ENCODE data around the gene SLCO2B1. TPM values are rescaled to one million over a fixed set of nuclear protein-coding genes. Genes with fewer than 3 reads are reported as not detected.

Gene SLCO2B1
- total RNA-seq, 1 experiment from 2014 or later = 0.57 TPM

DNA sequence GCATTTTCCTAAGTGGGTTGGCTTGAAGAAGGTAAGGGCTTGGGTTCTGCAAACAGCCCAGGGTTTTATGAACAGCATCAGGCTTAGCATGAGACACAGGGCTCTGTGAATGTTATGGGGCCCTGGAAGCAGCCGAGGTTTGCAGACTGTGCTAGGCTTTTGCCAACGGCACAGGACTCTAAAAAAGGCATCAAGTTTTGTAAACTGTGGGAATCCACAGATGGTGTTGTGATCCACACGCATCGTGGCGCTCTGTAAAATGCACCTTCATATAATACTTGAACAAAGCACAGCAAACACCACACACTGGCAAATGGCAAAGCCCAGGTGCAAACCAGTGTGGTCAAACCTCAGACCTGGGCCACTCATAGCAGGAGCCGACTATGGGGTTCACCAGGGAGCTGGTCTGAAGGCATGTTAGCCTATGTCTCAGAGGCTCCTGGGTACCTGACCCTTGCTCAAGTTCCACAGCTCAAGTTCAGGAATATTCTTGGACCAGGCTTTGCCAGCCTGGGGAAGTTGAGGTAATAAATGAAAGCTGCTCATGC, 2.4 kb upstream of the SLCO2B1 start (continued):
- TF ChIP-seq, protein P1, sequence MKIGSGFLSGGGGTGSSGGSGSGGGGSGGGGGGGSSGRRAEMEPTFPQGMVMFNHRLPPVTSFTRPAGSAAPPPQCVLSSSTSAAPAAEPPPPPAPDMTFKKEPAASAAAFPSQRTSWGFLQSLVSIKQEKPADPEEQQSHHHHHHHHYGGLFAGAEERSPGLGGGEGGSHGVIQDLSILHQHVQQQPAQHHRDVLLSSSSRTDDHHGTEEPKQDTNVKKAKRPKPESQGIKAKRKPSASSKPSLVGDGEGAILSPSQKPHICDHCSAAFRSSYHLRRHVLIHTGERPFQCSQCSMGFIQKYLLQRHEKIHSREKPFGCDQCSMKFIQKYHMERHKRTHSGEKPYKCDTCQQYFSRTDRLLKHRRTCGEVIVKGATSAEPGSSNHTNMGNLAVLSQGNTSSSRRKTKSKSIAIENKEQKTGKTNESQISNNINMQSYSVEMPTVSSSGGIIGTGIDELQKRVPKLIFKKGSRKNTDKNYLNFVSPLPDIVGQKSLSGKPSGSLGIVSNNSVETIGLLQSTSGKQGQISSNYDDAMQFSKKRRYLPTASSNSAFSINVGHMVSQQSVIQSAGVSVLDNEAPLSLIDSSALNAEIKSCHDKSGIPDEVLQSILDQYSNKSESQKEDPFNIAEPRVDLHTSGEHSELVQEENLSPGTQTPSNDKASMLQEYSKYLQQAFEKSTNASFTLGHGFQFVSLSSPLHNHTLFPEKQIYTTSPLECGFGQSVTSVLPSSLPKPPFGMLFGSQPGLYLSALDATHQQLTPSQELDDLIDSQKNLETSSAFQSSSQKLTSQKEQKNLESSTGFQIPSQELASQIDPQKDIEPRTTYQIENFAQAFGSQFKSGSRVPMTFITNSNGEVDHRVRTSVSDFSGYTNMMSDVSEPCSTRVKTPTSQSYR (CRISPR knock-in tag; IDR thresholded peaks at IDR 0.05) = no peak
- TF ChIP-seq FOXJ3 (CRISPR knock-in tag; IDR thresholded peaks at IDR 0.05; ENCODE audit: borderline replicate concordance) = no peak
- TF ChIP-seq, protein P2, sequence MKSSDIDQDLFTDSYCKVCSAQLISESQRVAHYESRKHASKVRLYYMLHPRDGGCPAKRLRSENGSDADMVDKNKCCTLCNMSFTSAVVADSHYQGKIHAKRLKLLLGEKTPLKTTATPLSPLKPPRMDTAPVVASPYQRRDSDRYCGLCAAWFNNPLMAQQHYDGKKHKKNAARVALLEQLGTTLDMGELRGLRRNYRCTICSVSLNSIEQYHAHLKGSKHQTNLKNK (CRISPR knock-in tag; IDR thresholded peaks at IDR 0.05) = no peak
- no peak for TF ChIP-seq GRHL2 (CRISPR knock-in tag; IDR thresholded peaks at IDR 0.05; ENCODE audit: insufficient replicate concordance, severe bottlenecking)
- TF ChIP-seq NFE2L1 (CRISPR knock-in tag; IDR thresholded peaks at IDR 0.05) = no peak
- no peak for TF ChIP-seq IRF2 (CRISPR knock-in tag; IDR thresholded peaks at IDR 0.05; ENCODE audit: borderline replicate concordance, low read depth)
- TF ChIP-seq EMX1 (CRISPR knock-in tag; IDR thresholded peaks at IDR 0.05) = no peak
- TF ChIP-seq, protein P3, sequence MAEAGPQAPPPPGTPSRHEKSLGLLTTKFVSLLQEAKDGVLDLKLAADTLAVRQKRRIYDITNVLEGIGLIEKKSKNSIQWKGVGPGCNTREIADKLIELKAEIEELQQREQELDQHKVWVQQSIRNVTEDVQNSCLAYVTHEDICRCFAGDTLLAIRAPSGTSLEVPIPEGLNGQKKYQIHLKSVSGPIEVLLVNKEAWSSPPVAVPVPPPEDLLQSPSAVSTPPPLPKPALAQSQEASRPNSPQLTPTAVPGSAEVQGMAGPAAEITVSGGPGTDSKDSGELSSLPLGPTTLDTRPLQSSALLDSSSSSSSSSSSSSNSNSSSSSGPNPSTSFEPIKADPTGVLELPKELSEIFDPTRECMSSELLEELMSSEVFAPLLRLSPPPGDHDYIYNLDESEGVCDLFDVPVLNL (CRISPR knock-in tag; IDR thresholded peaks at IDR 0.05; ENCODE audit: borderline replicate concordance, low read depth) = no peak
- TF ChIP-seq KAT7 (CRISPR knock-in tag; IDR thresholded peaks at IDR 0.05; ENCODE audit: borderline replicate concordance) = no peak
- TF ChIP-seq, protein P4, sequence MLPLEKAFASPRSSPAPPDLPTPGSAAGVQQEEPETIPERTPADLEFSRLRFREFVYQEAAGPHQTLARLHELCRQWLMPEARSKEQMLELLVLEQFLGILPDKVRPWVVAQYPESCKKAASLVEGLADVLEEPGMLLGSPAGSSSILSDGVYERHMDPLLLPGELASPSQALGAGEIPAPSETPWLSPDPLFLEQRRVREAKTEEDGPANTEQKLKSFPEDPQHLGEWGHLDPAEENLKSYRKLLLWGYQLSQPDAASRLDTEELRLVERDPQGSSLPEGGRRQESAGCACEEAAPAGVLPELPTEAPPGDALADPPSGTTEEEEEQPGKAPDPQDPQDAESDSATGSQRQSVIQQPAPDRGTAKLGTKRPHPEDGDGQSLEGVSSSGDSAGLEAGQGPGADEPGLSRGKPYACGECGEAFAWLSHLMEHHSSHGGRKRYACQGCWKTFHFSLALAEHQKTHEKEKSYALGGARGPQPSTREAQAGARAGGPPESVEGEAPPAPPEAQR (CRISPR knock-in tag; IDR thresholded peaks at IDR 0.05) = no peak

DNA sequence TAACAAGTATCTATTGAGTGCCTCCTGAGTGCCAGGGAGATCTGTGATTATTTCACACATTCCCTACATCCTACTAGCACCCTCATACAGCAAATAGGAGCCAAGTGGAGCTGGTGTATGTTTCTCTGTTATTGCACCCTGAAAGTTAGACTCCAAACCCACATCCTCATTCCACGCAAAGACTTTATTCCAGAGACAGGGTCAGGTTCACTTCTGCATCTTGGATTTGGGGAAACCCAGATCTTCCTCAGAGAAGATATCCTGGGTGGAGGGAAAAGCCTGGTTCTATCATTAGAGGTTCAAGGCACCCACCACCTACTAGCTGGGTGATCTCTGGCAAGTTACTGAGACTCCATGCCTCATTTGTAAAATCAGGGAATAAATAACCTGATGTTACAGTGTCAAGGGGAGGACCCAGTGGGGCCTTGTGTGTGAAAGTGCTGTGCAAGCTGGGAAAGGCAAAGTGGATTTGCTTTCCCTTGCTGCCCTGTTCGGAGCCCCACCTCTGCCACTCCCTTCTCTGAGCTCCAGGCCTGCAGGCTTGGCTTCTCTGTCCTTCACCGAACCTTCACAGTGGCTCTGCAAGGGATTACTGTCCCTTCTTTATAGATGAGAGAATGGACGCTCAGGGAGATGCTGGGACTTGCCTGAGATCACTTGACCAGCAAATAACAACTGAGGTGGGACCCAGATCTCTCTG, 991 bp upstream of the SLCO2B1 start:
- H3K9me3 Mint-ChIP-seq = no peaks in the 10 kb centered on the region
- CTCF ChIA-PET = interaction anchor here (0.7 to 3.7 kb wide), 4 partner anchors 8 to 91 kb away, joined by 3 to 27 read pairs (median 10); no protein-coding TSS in a partner anchor
- no peak for TF ChIP-seq ZNF416 (CRISPR knock-in tag; IDR thresholded peaks at IDR 0.05)
- TF ChIP-seq, protein P5, sequence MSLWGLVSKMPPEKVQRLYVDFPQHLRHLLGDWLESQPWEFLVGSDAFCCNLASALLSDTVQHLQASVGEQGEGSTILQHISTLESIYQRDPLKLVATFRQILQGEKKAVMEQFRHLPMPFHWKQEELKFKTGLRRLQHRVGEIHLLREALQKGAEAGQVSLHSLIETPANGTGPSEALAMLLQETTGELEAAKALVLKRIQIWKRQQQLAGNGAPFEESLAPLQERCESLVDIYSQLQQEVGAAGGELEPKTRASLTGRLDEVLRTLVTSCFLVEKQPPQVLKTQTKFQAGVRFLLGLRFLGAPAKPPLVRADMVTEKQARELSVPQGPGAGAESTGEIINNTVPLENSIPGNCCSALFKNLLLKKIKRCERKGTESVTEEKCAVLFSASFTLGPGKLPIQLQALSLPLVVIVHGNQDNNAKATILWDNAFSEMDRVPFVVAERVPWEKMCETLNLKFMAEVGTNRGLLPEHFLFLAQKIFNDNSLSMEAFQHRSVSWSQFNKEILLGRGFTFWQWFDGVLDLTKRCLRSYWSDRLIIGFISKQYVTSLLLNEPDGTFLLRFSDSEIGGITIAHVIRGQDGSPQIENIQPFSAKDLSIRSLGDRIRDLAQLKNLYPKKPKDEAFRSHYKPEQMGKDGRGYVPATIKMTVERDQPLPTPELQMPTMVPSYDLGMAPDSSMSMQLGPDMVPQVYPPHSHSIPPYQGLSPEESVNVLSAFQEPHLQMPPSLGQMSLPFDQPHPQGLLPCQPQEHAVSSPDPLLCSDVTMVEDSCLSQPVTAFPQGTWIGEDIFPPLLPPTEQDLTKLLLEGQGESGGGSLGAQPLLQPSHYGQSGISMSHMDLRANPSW (CRISPR knock-in tag; conservative IDR thresholded peaks at IDR 0.05; ENCODE audit: low read depth) = no peak
- no peak for TF ChIP-seq SOX15 (CRISPR knock-in tag; IDR thresholded peaks at IDR 0.05)
- TF ChIP-seq SMAD3 (CRISPR knock-in tag; IDR thresholded peaks at IDR 0.05; ENCODE audit: borderline replicate concordance) = no peak
- TF ChIP-seq ZNF219 (CRISPR knock-in tag; IDR thresholded peaks at IDR 0.05; ENCODE audit: borderline replicate concordance) = no peak
- TF ChIP-seq, protein P6, sequence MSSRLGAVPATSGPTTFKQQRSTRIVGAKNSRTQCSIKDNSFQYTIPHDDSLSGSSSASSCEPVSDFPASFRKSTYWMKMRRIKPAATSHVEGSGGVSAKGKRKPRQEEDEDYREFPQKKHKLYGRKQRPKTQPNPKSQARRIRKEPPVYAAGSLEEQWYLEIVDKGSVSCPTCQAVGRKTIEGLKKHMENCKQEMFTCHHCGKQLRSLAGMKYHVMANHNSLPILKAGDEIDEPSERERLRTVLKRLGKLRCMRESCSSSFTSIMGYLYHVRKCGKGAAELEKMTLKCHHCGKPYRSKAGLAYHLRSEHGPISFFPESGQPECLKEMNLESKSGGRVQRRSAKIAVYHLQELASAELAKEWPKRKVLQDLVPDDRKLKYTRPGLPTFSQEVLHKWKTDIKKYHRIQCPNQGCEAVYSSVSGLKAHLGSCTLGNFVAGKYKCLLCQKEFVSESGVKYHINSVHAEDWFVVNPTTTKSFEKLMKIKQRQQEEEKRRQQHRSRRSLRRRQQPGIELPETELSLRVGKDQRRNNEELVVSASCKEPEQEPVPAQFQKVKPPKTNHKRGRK (CRISPR knock-in tag; IDR thresholded peaks at IDR 0.05; ENCODE audit: borderline replicate concordance) = no peak
- TF ChIP-seq MXD4 (CRISPR knock-in tag; IDR thresholded peaks at IDR 0.05; ENCODE audit: borderline replicate concordance) = no peak
- no peak for TF ChIP-seq ETV6 (CRISPR knock-in tag; IDR thresholded peaks at IDR 0.05)
- TF ChIP-seq, protein P7, sequence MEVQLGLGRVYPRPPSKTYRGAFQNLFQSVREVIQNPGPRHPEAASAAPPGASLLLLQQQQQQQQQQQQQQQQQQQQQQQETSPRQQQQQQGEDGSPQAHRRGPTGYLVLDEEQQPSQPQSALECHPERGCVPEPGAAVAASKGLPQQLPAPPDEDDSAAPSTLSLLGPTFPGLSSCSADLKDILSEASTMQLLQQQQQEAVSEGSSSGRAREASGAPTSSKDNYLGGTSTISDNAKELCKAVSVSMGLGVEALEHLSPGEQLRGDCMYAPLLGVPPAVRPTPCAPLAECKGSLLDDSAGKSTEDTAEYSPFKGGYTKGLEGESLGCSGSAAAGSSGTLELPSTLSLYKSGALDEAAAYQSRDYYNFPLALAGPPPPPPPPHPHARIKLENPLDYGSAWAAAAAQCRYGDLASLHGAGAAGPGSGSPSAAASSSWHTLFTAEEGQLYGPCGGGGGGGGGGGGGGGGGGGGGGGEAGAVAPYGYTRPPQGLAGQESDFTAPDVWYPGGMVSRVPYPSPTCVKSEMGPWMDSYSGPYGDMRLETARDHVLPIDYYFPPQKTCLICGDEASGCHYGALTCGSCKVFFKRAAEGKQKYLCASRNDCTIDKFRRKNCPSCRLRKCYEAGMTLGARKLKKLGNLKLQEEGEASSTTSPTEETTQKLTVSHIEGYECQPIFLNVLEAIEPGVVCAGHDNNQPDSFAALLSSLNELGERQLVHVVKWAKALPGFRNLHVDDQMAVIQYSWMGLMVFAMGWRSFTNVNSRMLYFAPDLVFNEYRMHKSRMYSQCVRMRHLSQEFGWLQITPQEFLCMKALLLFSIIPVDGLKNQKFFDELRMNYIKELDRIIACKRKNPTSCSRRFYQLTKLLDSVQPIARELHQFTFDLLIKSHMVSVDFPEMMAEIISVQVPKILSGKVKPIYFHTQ (CRISPR knock-in tag; IDR thresholded peaks at IDR 0.05) = no peak
- TF ChIP-seq SP1 (CRISPR knock-in tag; conservative IDR thresholded peaks at IDR 0.05) = no peak
- no peak for TF ChIP-seq TP53 (CRISPR knock-in tag; IDR thresholded peaks at IDR 0.05)
- POLR2A ChIA-PET = no interaction called here
- H3K27me3 Mint-ChIP-seq (ENCODE audit: low read depth) = no peaks in the 10 kb centered on the region; the same call in 1 of the 2 replicates
- no peak overlapping the region for H3K27ac Mint-ChIP-seq
- no peak overlapping the region for H3K4me3 Mint-ChIP-seq
- DNase-seq (ENCODE audit: low spot score) = no peak
- no peaks in the 10 kb centered on the region for H3K36me3 Mint-ChIP-seq
- no peaks in the 10 kb centered on the region for H3K4me1 Mint-ChIP-seq
- no peak for ATAC-seq
